Cerebellar cortex (tissue), 1 donor: Measurements from ENCODE around the gene EFEMP2.
A peak's percentile ranks its signal among the peaks of the same experiment; 100 is the strongest.

Source experiments
- DNase-seq: peaks from one replicate; pipeline ENCODE4 v3.0.0-alpha.2; 2015; ENCODE audit warnings: low spot score

EFEMP2 gene

DNA sequence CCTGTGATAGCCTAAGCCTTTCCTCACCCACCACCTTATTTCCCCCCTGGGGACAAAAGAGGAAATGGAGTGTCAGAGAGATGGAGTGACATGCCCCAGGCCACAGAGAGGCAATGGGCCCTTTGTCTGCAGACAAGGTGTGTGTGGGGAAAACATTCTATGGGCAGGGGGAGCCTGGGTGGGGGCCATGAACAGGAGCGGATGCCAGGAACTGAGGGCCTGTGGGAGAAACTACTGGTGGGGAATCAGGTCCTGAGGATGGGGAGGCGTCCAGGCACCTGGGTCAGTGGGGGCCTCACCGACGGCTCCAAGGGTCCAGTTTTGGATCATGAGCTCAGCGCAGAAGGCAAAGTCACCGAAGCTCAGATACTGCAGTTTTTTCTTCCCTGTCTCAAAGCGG is 12.6 kb upstream of the EFEMP2 start:
- DNase-seq = no peak

DNA sequence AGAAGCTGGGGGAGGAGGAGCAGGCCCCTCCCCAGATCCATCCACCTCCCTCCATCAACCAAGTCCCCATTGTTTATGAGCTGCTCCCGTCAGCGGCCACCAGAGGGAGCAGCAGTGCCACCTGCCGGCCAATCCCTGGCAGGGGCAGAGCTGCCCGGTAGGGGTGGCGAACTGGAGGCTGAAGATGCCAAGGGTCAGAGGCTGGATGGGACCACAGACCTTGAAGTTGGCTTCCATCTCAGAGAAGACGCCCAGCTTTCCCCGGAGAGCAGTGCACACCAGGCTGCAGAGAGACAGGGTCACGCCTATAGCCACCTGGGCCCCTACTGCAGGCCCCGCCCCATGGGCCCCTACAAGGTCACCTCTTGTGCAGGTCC is 12.1 kb upstream of the EFEMP2 start:
- DNase-seq = peak; percentile 76

GRCh38 chr11:65883786-65884715 is 11.5 kb upstream of the EFEMP2 start:
- DNase-seq = no peak

DNA sequence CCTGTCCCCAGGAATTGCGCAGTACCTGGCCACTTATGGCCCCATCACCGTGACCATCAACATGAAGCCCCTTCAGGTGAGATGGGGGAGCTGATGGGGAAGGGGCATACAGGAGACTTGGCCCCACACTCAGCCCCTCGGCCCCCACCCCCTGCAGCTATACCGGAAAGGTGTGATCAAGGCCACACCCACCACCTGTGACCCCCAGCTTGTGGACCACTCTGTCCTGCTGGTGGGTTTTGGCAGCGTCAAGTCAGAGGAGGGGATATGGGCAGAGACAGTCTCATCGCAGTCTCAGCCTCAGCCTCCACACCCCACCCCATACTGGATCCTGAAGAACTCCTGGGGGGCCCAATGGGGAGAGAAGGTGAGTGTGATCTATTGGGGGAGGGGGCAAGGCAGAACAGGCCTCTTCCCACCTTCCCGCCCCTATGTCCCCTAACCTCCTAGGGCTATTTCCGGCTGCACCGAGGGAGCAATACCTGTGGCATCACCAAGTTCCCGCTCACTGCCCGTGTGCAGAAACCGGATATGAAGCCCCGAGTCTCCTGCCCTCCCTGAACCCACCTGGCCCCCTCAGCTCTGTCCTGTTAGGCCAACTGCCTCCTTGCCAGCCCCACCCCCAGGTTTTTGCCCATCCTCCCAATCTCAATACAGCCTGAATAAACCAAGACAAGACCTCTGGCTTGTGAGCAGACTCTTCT is 10.6 kb upstream of the EFEMP2 start:
- DNase-seq = no peak

GRCh38 chr11:65882120-65883057 is 9.8 kb upstream of the EFEMP2 start:
- DNase-seq = no peak

- DNase-seq = no peak
These were observed 8.3 kb upstream of the EFEMP2 start for GRCh38 chr11:65880844-65881421.

- DNase-seq = no peak
These were observed 7.4 kb upstream of the EFEMP2 start for GRCh38 chr11:65880027-65880426.

- no peak for DNase-seq
These were observed 7.0 kb upstream of the EFEMP2 start, which contains the start of gene CTSW for GRCh38 chr11:65879617-65880016. Gene CTSW (plus strand): TSS chr11:65879837. CDS start chr11:65879855, 18 bp downstream.

DNA sequence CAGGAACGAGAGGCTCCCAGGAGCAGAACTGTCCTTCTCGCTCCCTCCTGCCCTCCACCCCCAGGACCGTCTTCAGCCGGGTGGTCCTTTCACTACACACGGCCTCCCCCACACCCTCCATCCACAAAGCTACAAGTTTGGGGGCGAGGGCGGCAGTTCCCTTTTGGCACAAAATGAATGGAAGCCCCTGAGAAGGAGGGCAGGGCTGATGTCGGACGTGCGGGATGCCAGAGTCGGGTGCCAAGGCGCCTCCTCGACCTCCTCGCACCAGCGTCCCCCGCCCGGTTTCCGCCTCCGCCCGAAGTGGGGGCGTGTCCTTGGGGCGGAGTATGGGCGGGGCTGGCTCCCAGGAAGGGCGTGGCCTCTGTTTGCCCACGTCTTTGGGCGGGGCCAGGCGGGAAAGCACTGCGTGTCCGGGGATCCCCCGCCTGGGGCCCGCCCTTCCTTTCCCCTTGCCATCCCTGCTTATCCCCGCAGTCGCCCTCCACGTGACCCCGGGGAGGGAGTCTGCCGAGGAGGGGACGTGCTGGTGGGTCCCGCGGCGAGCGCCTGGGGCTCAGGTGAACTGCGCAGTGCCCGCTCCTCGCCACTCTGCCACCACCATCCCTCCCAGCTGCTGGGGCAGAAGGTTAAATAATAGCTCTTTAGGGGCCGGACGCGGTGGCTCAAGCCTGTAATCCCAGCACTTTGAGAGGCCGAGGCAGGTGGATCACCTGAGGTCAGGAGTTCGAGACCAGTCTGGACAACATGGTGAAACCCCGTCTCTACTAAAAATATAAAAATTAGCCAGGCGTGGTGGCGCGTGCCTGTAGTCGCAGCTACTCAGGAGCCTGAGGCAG is 937 bp upstream of the EFEMP2 start:
- DNase-seq = peak; percentile 93

DNA sequence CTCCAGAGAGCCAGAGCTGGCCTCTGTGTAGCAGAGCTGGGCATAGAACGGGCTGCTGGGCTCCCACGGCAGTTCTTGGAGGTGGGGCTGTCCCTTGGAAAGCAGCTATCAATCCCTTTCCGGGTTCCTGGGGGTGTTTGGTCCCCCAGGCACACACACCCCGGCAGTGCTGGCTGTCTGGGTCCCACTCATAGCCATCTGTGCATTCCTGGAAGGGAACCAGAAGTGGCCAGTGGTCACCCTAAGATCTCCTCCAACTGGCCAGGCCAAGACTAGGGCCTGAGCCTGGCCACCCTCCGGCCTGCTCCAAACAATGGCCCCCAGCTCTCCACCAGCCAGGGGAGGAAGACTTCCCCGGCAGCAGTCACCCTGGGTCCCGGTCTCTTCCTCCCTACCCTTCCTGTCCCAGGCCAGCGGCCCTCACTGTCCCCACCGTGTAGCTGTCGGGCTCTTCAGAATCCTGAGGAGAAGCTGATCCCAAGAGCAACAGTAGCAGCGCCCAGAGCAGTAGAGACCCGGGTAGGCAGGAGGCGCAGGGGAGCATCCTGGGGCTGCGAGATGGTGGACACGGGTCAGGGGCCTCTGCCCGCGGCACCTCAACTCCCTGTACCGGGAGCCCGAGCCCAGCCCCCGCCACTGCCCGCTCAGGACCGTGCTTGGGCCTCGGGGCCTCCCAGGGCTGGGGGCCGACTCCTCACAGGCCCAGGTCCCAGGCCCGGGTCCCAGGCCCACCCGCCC is 620 bp downstream of the EFEMP2 start:
- no peak for DNase-seq

GRCh38 chr11:65870706-65871681 is 1.6 kb downstream of the EFEMP2 start:
- DNase-seq = no peak

DNA sequence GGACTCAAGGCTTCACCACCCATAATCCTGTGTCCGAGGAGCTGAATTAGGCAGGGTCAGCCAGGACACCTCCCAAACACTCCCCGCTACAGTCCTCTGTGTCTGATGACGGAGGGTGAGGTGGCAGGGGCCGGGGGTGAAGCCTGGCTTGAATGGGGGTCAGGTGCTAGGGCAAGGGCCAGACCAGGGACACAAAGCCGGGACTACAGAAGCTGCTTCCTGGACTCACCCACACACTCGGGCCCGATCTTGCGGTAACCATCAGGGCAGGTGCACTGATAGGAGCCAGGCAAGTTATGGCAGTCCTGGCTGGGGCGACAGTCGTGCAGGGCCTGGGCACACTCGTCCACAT is 2.3 kb downstream of the EFEMP2 start:
- no peak for DNase-seq

DNA sequence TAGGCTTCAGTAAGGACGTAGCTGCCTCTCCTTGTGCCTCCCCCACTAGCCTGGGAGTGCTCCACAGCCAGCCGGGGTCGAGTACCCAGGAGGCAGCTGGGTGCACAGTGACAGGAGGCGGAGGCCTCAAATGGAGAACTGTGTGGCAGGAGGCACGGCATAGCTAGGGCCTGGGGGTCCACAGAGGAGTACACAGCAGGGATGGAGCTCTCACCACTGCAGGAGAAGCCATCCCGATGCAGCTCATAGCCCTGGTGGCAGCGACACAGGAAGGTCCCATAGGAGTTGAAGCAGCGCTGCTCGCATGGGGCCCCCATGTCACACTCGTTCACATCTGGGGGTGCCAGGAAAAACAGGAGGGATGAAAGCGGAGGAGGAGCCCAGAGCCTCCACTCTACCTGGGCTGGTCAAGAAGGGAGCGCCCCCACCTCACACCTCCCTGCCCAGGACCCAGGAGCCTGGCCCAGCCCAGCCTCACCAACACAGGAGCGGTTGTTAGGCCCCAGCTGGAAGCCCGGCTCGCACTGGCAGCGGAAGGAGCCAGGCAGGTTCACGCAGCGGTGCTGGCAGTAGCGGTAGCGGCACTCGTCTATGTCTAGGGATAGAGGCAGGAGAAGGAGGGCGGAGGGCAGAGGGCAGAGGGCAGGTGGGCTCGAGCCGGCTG is 2.8 kb downstream of the EFEMP2 start:
- no peak for DNase-seq

DNA sequence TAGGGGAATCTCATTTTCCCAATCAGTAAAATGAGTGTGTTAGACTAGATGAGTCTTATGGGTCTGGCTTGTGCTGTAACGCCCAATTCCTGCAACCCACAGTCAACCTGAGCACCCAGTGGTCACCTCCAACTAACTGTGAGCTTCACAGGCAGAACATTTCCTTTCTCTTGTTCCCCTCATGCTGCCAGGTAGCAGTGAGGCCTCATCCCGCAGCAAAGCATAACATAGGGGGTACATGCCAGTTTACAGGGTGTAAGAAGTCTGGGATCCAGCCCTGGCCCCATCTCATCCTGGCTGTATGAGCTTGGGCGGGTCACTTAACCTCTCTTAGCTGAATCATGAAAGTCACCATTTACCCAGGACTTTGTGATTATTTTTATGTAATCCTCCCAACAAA is 3.7 kb downstream of the EFEMP2 start:
- DNase-seq = no peak

GRCh38 chr11:65868076-65868667 is 4.4 kb downstream of the EFEMP2 start:
- DNase-seq = peak; percentile 80

GRCh38 chr11:65867284-65868071 is 5.1 kb downstream of the EFEMP2 start:
- peak; percentile 55 for DNase-seq
